G401 (cell line): Measurements from ENCODE around the gene SEMA5A. TPM values are rescaled to one million over a fixed set of nuclear protein-coding genes. Genes with fewer than 3 reads are reported as not detected.

Experiments
- DNase-seq: peaks from one replicate; pipeline ENCODE4 v3.0.0-alpha.2; 2015; ENCODE audit warnings: low spot score
- in situ Hi-C: cut with HindIII; loops from 2 replicates; pipeline ENCODE4 v1.10.0; 2016; ENCODE audit warnings: low sequenced_read_pairs, mixed read lengths
- total RNA-seq: library from RNA; depleted of rRNA; stranded (reverse); fragments of >200 nt; shearing (Covaris generic); gene quantifications from 2 replicates; pipeline ENCODE4 v1.2.3, GENCODE V29; 2014

The SEMA5A gene
- total RNA-seq, 1 experiment from 2014 or later, result 0.95 TPM

GRCh38 chr5:9524941-9525340 lies 20.9 kb downstream of the SEMA5A start:
- DNase-seq, result no peak
- in situ Hi-C loops, result no loop called here

GRCh38 chr5:9523090-9523823 lies 22.6 kb downstream of the SEMA5A start:
- no peak for DNase-seq
- in situ Hi-C loops, result no loop called here

GRCh38 chr5:9519537-9519936 lies 26.3 kb downstream of the SEMA5A start:
- no peak for DNase-seq
- in situ Hi-C loops, result no loop called here

- in situ Hi-C loops, result no loop called here
- DNase-seq, result no peak
Measured at GRCh38 chr5:9516591-9516990, 29.3 kb downstream of the SEMA5A start.

GRCh38 chr5:9515436-9515835 lies 30.4 kb downstream of the SEMA5A start:
- in situ Hi-C loops, result no loop called here

GRCh38 chr5:9514968-9515367 lies 30.9 kb downstream of the SEMA5A start:
- in situ Hi-C loops, result no loop called here
- DNase-seq, result no peak

More at GRCh38 chr5:9515436-9515835, 30.4 kb downstream of the SEMA5A start:
- no peak for DNase-seq

- DNase-seq, result no peak
- in situ Hi-C loops, result no loop called here
Measured at GRCh38 chr5:9513827-9514226, 32.0 kb downstream of the SEMA5A start.

- in situ Hi-C loops, result no loop called here
- DNase-seq, result no peak
Measured at GRCh38 chr5:9512457-9512856, 33.4 kb downstream of the SEMA5A start.

GRCh38 chr5:9507974-9508373 lies 37.9 kb downstream of the SEMA5A start:
- in situ Hi-C loops, result no loop called here
- no peak for DNase-seq

GRCh38 chr5:9505225-9505624 lies 40.6 kb downstream of the SEMA5A start:
- no peak for DNase-seq
- in situ Hi-C loops, result no loop called here

- in situ Hi-C loops, result no loop called here
- DNase-seq, result no peak
Measured at GRCh38 chr5:9502864-9503263, 43.0 kb downstream of the SEMA5A start.

- no peak for DNase-seq
- in situ Hi-C loops, result no loop called here
Measured at GRCh38 chr5:9502050-9502834, 43.6 kb downstream of the SEMA5A start.

GRCh38 chr5:9500625-9501024 lies 45.2 kb downstream of the SEMA5A start:
- no peak for DNase-seq
- in situ Hi-C loops, result no loop called here

- in situ Hi-C loops, result no loop called here
- no peak for DNase-seq
Measured at GRCh38 chr5:9500193-9500592, 45.7 kb downstream of the SEMA5A start.

- in situ Hi-C loops, result no loop called here
Measured at GRCh38 chr5:9499498-9499876, 46.4 kb downstream of the SEMA5A start.

GRCh38 chr5:9498541-9499497 lies 47.1 kb downstream of the SEMA5A start:
- in situ Hi-C loops, result no loop called here
- DNase-seq, result no peak

More at GRCh38 chr5:9499498-9499876, 46.4 kb downstream of the SEMA5A start:
- DNase-seq, result no peak

GRCh38 chr5:9497347-9497746 lies 48.5 kb downstream of the SEMA5A start:
- DNase-seq, result no peak
- in situ Hi-C loops, result no loop called here

- DNase-seq, result no peak
- in situ Hi-C loops, result no loop called here
Measured at GRCh38 chr5:9496801-9497200, 49.1 kb downstream of the SEMA5A start.

GRCh38 chr5:9495121-9495520 lies 50.8 kb downstream of the SEMA5A start:
- DNase-seq, result no peak
- in situ Hi-C loops, result no loop called here

GRCh38 chr5:9494301-9494700 lies 51.6 kb downstream of the SEMA5A start:
- in situ Hi-C loops, result no loop called here
- DNase-seq, result no peak
